Upper lobe of left lung (tissue), 4 donors: ENCODE measurements around the gene TFCP2L1.

Experiments
- EP300 ChIP-seq, 4 donors: sonication (generic); formaldehyde crosslinking; IDR thresholded peaks; one replicate each; pipeline ENCODE4 v1.5.1; 2017; ENCODE audit warnings: antibody characterized with exemption in 4 of 4, control low read depth in 2 of 4
- POLR2A ChIP-seq, 4 donors: fragments of 450-650 bp; IDR thresholded peaks; one replicate each; pipeline ENCODE4 v1.5.1; 2016 to 2017; ENCODE audit warnings: antibody characterized with exemption in 4 of 4, mild to moderate bottlenecking in 2 of 4
- POLR2AphosphoS5 ChIP-seq, 2 donors: sonication (generic); formaldehyde crosslinking; IDR thresholded peaks; one replicate each; pipeline ENCODE4 v1.5.1; 2017; ENCODE audit warnings: antibody characterized with exemption in 2 of 2
- TF ChIP-seq, protein P1 (sequence below), 6 experiments: fragments of 450-650 bp in 4 of 6; fragments of 200-600 bp in 2 of 6; sonication (generic) in 2 of 6; IDR thresholded peaks; one replicate each; pipeline ENCODE4 v1.5.1; 2016 to 2019; ENCODE audit warnings: antibody characterized with exemption in 6 of 6

GRCh38 chr2:121304941-121305340 is 19.9 kb upstream of the TFCP2L1 start:
- TF ChIP-seq EP300 (IDR thresholded peaks at IDR 0.05): no peak
- TF ChIP-seq, protein P1, sequence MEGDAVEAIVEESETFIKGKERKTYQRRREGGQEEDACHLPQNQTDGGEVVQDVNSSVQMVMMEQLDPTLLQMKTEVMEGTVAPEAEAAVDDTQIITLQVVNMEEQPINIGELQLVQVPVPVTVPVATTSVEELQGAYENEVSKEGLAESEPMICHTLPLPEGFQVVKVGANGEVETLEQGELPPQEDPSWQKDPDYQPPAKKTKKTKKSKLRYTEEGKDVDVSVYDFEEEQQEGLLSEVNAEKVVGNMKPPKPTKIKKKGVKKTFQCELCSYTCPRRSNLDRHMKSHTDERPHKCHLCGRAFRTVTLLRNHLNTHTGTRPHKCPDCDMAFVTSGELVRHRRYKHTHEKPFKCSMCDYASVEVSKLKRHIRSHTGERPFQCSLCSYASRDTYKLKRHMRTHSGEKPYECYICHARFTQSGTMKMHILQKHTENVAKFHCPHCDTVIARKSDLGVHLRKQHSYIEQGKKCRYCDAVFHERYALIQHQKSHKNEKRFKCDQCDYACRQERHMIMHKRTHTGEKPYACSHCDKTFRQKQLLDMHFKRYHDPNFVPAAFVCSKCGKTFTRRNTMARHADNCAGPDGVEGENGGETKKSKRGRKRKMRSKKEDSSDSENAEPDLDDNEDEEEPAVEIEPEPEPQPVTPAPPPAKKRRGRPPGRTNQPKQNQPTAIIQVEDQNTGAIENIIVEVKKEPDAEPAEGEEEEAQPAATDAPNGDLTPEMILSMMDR (IDR thresholded peaks at IDR 0.05): no peak
- TF ChIP-seq POLR2A (IDR thresholded peaks at IDR 0.05): no peak
- no peak for TF ChIP-seq POLR2AphosphoS5 (IDR thresholded peaks at IDR 0.05)
